ENCODE results near the gene LMO7. TPM values are rescaled to one million over a fixed set of nuclear protein-coding genes. Genes with fewer than 3 reads are reported as not detected.

Gene LMO7
- total RNA-seq, 1 donor from 2014 or later = 447 TPM

GRCh38 chr13:75645141-75645540, 9.0 kb downstream of the LMO7 start:
- H3K27ac ChIP-seq = no peak overlapping the region
- H3K9me3 ChIP-seq = no peaks in the 10 kb centered on the region
- no peaks in the 10 kb centered on the region for H3K27me3 ChIP-seq (ENCODE audit: low read depth)
- no peak for DNase-seq
- H3K4me1 ChIP-seq = no peaks in the 10 kb centered on the region
- no peak overlapping the region for H3K4me3 ChIP-seq
- intact Hi-C loops (cut with DNase I) = no loop called here
- no peak for TF ChIP-seq CTCF (IDR thresholded peaks at IDR 0.05)
- no peaks in the 10 kb centered on the region for H3K36me3 ChIP-seq
- no peak for ATAC-seq

DNA sequence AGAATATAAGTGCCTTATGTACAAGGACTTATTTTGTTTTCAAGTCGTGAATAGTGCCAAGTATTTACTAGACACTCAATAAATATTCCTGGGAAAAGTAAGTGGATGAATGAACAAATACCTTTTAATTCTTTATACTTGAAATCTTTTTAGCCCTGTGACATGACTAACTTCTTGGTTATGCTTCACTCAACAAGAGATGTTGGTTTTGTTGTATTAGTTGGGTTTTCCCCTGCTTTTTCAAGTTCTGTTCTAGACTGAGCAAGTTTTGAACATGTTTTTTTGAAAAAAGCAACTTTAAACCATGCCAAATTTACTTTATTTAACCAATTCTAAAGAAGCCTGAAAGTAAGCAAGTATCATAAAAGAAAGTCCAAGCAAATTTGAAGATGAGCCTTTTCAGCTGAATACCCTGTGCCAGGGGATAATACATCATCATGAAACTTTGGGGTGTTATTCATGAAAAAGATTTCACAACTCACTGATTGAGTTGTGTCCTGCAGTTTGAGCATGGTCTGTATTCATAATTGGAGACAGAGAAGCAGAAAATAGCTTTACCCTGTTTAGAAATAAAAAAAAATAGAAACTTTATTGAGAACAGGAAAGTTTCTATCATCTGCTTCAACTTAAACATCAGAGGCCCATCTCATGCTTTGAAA, 11.1 kb downstream of the LMO7 start:
- H3K27me3 ChIP-seq (ENCODE audit: low read depth) = no peaks in the 10 kb centered on the region
- DNase-seq (no peak), ATAC-seq (no peak)
- H3K36me3 ChIP-seq = no peaks in the 10 kb centered on the region
- no peak overlapping the region for H3K27ac ChIP-seq
- H3K4me1 ChIP-seq = no peaks in the 10 kb centered on the region
- H3K9me3 ChIP-seq = no peaks in the 10 kb centered on the region
- no peak for TF ChIP-seq CTCF (IDR thresholded peaks at IDR 0.05)
- intact Hi-C loops (cut with DNase I) = no loop called here
- no peak overlapping the region for H3K4me3 ChIP-seq

- Histone ChIP-seq H3K36me3 (no peaks in the 10 kb centered on the region), H3K27me3 (ENCODE audit: low read depth) (no peaks in the 10 kb centered on the region), H3K4me1 (no peaks in the 10 kb centered on the region), H3K9me3 (no peaks in the 10 kb centered on the region), H3K27ac (no peak overlapping the region), H3K4me3 (no peak overlapping the region)
- intact Hi-C loops (cut with DNase I) = no loop called here
- TF ChIP-seq CTCF (IDR thresholded peaks at IDR 0.05) = no peak
- ATAC-seq = no peak
- DNase-seq = no peak
Observed at GRCh38 chr13:75648446-75648845, 12.3 kb downstream of the LMO7 start.

DNA sequence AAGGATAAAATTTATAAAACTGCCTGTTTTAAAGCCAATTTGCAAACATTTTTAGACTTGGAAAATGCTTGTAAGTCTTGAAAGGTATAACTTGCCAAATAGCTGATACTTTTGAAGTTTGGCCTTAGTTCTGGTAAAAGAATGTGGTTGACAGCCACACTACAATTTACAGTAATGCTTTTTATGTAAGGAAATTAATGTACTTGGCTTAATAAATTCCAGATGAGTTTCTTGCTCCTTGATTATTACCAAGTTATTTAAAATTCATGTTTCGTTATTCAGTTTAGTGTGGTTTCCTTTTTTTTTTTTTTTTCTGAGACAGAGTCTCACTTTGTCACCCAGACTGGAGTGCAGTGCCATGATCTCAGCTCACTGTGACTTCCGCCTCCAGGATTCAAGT, 14.9 kb downstream of the LMO7 start:
- intact Hi-C loops (cut with DNase I) = no loop called here
- DNase-seq (no peak), ATAC-seq (no peak)
- no peaks in the 10 kb centered on the region for H3K27me3 ChIP-seq (ENCODE audit: low read depth)
- no peaks in the 10 kb centered on the region for H3K36me3 ChIP-seq
- H3K9me3 ChIP-seq = no peaks in the 10 kb centered on the region
- no peak overlapping the region for H3K27ac ChIP-seq
- H3K4me1 ChIP-seq = no peaks in the 10 kb centered on the region
- H3K4me3 ChIP-seq = no peak overlapping the region
- no peak for TF ChIP-seq CTCF (IDR thresholded peaks at IDR 0.05)

DNA sequence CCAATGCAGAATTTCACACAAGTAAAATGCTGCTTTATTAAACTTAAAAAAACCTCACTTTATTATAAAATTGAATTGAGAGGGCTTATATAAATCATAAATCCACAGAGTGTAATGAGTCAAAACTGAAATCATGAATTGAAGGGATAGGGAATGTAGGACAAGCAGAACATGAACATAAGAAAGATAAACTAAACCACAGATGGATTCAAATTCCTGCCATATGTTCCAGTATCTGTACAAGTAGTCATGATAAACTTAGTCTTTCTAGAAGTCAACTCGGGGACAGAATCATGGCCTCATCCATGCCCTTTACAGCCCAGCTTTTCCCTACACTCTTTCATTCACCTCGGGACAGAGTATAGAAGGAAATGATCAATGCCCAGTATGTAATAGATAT, 16.6 kb downstream of the LMO7 start:
- Histone ChIP-seq H3K27me3 (ENCODE audit: low read depth) (no peaks in the 10 kb centered on the region), H3K27ac (no peak overlapping the region), H3K36me3 (no peaks in the 10 kb centered on the region), H3K4me3 (no peak overlapping the region), H3K4me1 (no peaks in the 10 kb centered on the region), H3K9me3 (no peaks in the 10 kb centered on the region)
- TF ChIP-seq CTCF (IDR thresholded peaks at IDR 0.05) = no peak
- ATAC-seq = no peak
- intact Hi-C loops (cut with DNase I) = no loop called here
- no peak for DNase-seq

Measured in lower lobe of right lung (tissue), 2 donors.